Measurements from ENCODE around the gene KRT1.

Gene KRT1

DNA sequence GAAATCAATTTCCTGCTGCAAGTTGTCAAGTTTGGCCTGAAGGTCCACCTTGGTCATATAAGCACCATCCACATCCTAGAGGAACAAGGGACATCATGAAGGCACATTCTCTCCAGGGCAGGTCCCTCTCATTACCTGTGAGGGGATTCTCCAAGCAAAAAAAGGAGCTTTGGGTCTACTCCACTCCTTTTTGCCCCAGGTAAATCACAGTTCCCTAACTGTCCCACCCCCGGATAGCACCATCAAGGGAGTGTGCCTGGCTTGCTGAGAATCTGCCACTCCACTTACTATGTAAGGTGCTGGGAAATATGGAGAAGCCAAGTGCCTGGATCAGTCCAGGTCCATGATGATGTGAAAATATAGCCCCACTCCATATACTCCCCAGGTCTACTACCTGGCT is 2.5 kb downstream of the KRT1 start:
- TF ChIP-seq, protein P1, sequence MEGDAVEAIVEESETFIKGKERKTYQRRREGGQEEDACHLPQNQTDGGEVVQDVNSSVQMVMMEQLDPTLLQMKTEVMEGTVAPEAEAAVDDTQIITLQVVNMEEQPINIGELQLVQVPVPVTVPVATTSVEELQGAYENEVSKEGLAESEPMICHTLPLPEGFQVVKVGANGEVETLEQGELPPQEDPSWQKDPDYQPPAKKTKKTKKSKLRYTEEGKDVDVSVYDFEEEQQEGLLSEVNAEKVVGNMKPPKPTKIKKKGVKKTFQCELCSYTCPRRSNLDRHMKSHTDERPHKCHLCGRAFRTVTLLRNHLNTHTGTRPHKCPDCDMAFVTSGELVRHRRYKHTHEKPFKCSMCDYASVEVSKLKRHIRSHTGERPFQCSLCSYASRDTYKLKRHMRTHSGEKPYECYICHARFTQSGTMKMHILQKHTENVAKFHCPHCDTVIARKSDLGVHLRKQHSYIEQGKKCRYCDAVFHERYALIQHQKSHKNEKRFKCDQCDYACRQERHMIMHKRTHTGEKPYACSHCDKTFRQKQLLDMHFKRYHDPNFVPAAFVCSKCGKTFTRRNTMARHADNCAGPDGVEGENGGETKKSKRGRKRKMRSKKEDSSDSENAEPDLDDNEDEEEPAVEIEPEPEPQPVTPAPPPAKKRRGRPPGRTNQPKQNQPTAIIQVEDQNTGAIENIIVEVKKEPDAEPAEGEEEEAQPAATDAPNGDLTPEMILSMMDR (IDR thresholded peaks at IDR 0.05; ENCODE audit: insufficient read depth, low read depth, low read length, missing control alignments), result no peak
- DNase-seq (ENCODE audit: low read depth), result no peak
- no peak overlapping the region for H3K4me3 ChIP-seq (ENCODE audit: low read depth, low read length)

DNA sequence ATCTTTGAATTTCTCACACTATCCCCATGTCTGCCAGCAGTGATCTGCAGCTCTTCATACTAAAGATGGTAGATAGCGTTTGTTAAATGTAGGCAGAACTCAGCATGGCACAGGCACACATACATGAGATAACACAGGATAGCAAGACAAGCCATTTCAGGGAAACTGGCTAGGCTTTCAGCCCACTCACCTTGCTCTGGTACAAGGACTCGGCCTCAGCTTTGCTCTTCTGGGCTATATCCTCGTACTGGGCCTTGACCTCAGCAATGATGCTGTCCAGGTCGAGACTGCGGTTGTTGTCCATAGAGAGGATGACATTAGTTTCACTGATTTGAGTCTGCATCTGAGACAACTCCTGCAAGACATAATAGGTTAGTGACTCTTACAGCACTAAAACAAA is 3.1 kb downstream of the KRT1 start:
- H3K4me3 ChIP-seq (ENCODE audit: low read depth, low read length), result no peak overlapping the region
- TF ChIP-seq, protein P1 (IDR thresholded peaks at IDR 0.05; ENCODE audit: insufficient read depth, low read depth, low read length, missing control alignments), result no peak
- DNase-seq (ENCODE audit: low read depth), result no peak

DNA sequence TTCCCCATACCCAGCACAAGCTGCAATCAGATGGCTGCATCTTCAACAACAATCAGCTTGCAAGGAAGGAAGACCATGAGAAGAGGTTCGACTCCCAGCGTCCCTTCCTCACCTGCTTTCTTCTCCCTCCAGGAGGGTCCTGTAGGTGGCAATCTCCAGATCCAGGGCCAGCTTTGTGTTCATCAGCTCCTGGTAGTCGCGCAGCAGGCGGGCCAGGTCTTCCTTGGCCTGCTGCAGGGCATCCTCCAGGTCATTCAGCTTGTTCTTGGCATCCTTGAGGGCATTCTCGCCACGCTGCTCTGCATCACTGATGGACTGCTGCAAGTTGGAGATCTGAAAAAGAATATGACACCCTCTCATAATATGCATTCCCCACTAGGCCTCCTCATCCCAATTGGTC is 4.0 kb downstream of the KRT1 start:
- TF ChIP-seq, protein P1 (IDR thresholded peaks at IDR 0.05; ENCODE audit: insufficient read depth, low read depth, low read length, missing control alignments), result no peak
- DNase-seq (ENCODE audit: low read depth), result no peak
- no peak overlapping the region for H3K4me3 ChIP-seq (ENCODE audit: low read depth, low read length)

DNA sequence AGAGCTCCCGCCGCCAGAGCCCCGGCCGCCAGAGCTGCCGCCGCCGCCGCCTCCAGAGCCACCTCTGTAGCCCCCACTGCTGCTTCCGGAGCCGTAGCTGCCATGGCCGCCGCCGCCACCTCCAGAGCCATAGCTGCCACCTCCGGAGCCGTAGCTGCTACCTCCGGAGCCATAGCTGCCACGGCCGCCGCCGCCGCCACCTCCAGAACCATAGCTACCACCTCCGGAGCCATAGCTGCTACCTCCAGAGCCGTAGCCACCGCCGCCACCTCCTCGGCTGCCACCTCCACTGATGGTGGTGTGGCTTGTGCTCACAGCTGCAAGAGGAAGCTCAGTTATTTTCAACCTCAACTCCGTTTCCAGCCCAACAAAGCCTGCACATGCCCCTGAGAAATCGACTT is 4.9 kb downstream of the KRT1 start:
- H3K4me3 ChIP-seq (ENCODE audit: low read depth, low read length), result no peak overlapping the region

DNA sequence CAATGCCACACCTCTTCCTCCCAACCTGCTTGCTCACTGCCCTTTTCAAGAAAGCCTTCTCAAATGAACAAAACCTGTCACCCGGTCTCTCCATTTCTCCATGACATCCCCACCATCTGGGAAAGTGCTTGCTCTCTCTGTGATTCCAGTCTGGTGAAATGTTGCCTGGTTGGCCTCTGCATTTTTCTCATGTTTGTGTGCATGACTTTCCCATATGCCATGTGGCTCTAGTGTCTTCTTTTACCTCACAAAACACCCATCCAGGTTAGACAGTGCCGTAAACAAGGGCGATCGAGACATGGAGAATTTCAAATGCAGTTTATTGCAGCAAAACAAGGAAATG is 5.8 kb downstream of the KRT1 start:
- TF ChIP-seq, protein P1 (IDR thresholded peaks at IDR 0.05; ENCODE audit: insufficient read depth, low read depth, low read length, missing control alignments), result no peak
- H3K4me3 ChIP-seq (ENCODE audit: low read depth, low read length), result no peak overlapping the region
- no peak for DNase-seq (ENCODE audit: low read depth)

More for the DNA sequence above, 4.9 kb downstream of the KRT1 start:
- TF ChIP-seq, protein P1 (IDR thresholded peaks at IDR 0.05; ENCODE audit: insufficient read depth, low read depth, low read length, missing control alignments), result no peak
- no peak for DNase-seq (ENCODE audit: low read depth)

DNA sequence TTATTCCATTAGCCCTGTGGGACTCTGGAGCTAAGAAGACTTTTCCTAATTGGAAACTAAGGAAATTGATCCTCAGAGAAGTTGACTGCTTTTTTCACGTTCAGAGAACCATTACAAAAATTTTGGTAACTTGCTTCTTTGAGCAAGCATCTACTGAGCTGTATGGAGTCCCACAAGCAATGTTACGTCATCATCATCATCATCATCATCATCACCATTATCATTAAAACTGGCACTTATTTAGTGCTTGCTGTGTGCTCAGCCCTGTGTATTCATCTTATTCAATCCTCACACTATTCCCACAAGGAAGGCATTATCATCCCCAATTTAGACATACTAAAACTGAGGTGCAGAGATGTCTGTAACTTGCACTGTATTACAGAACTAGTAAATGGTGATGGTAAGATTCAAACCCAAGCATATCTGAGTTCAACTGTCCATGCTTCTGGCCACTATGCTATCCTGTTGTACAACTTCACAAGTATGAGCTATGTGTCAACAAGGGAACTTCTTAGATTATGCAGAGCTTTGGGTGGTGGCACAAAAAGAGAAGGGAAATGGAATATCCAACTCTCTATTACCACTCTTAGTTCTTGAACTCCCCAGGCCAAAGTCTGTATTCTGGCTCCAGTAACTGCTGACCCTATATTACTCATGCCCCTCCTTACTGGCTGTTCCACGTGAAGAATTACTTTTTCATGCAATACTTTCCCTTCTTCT is 6.3 kb downstream of the KRT1 start:
- DNase-seq (ENCODE audit: low read depth), result no peak
- H3K4me3 ChIP-seq (ENCODE audit: low read depth, low read length), result no peak overlapping the region
- TF ChIP-seq, protein P1 (IDR thresholded peaks at IDR 0.05; ENCODE audit: insufficient read depth, low read depth, low read length, missing control alignments), result no peak

DNA sequence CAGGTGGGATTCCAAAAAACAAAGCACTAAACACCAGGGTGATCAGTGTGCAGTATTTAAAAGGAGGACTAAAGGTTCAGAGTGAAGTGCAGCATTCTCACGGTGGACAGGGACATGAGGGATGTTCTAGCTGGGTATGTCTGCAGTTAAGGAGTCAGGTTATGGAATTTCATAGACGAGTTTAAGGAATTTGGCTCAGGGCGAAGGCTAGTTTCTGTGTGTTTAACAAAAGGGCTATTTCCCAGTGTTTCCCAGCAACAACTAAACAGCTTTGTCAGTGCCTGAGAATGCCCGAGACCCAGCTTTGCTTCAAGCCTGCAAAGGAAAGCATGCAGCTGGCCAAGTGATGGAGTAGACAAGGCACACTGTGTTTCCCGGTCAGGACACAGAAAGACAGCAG is 7.0 kb downstream of the KRT1 start:
- H3K4me3 ChIP-seq (ENCODE audit: low read depth, low read length), result no peak overlapping the region
- TF ChIP-seq, protein P1 (IDR thresholded peaks at IDR 0.05; ENCODE audit: insufficient read depth, low read depth, low read length, missing control alignments), result no peak
- DNase-seq (ENCODE audit: low read depth), result no peak

Data from GM12865 (cell line).